Right atrium auricular region (tissue), 2 donors: Measurements from ENCODE around the gene RNASE13. TPM values are rescaled to one million over a fixed set of nuclear protein-coding genes. Genes with fewer than 3 reads are reported as not detected.

Source experiments
- DNase-seq: peaks from one replicate; pipeline ENCODE4 v3.0.0-alpha.2; 2019; ENCODE audit warnings: low spot score
- H3K27ac ChIP-seq, 2 donors: fragments of 200-600 bp; sonication (generic); 1 replicate in 1 of 2; 2 replicates in 1 of 2; pipeline ENCODE4 v1.5.1; 2016 to 2019
- H3K27me3 ChIP-seq, 2 donors: fragments of 200-600 bp; sonication (generic); one replicate each; pipeline versions ENCODE4 v1.5.1 to v1.6.0; 2017 to 2019
- H3K36me3 ChIP-seq: fragments of 200-600 bp; sonication (generic); one replicate; pipeline ENCODE4 v1.5.1; 2016
- H3K4me1 ChIP-seq, 2 donors: fragments of 200-600 bp; sonication (generic); one replicate each; pipeline versions ENCODE4 v1.5.1 to v1.6.0; 2017 to 2019
- H3K4me3 ChIP-seq, 2 donors: fragments of 200-600 bp; sonication (generic); 1 replicate in 1 of 2; 2 replicates in 1 of 2; pipeline ENCODE4 v1.5.1; 2017 to 2019; ENCODE audit warnings: mild to moderate bottlenecking in 1 of 2, moderate library complexity in 1 of 2
- H3K9me3 ChIP-seq, 2 donors: fragments of 200-600 bp; sonication (generic); one replicate each; pipeline ENCODE4 v1.5.1; 2019
- CTCF ChIP-seq, 2 donors: fragments of 200-600 bp; sonication (generic); IDR thresholded peaks; one replicate each; pipeline ENCODE4 v1.5.1; 2019; ENCODE audit warnings: antibody characterized with exemption in 2 of 2
- total RNA-seq, 2 donors: library from RNA; depleted of rRNA; stranded (reverse); fragments of >200 nt; gene quantifications; one replicate each; pipeline ENCODE4 v1.1.0, GENCODE V29; 2016

Gene RNASE13
- total RNA-seq, 2 donors from 2014 or later: not detected

GRCh38 chr14:21072781-21073339 lies 38.3 kb upstream of the RNASE13 start:
- no peak for TF ChIP-seq CTCF (IDR thresholded peaks at IDR 0.05)
- no peak for DNase-seq
- H3K9me3 ChIP-seq: no peaks in the 10 kb centered on the region
- H3K4me1 ChIP-seq: peaks cover 0 to 41% of the 10 kb centered on the region in 2 donors
- H3K27ac ChIP-seq: peak overlapping the region; percentile 88 to 90
- H3K36me3 ChIP-seq: peaks cover 22% of the 10 kb centered on the region
- no peaks in the 10 kb centered on the region for H3K27me3 ChIP-seq
- no peak overlapping the region for H3K4me3 ChIP-seq

- Histone ChIP-seq H3K4me3 (peak overlapping the region; percentile 64 to 83), H3K27me3 (no peaks in the 10 kb centered on the region), H3K9me3 (no peaks in the 10 kb centered on the region), H3K27ac (peak overlapping the region; percentile 88 to 90), H3K36me3 (peaks cover 17% of the 10 kb centered on the region), H3K4me1 (peaks cover 0 to 41% of the 10 kb centered on the region in 2 donors)
- TF ChIP-seq CTCF (IDR thresholded peaks at IDR 0.05): no peak
- peak; percentile 78 for DNase-seq
Measured at GRCh38 chr14:21072031-21072473, 37.4 kb upstream of the RNASE13 start.

- DNase-seq: peak; percentile 89
- Histone ChIP-seq H3K4me1 (peaks cover 0 to 41% of the 10 kb centered on the region in 2 donors), H3K36me3 (peaks cover 11% of the 10 kb centered on the region), H3K9me3 (no peaks in the 10 kb centered on the region), H3K27ac (peak overlapping the region; percentile 88 to 90), H3K27me3 (no peaks in the 10 kb centered on the region), H3K4me3 (peak overlapping the region; percentile 64 to 83)
- no peak for TF ChIP-seq CTCF (IDR thresholded peaks at IDR 0.05)
Measured at GRCh38 chr14:21071225-21072030, 36.8 kb upstream of the RNASE13 start.

GRCh38 chr14:21070610-21071224 lies 36.1 kb upstream of the RNASE13 start:
- Histone ChIP-seq H3K27me3 (no peaks in the 10 kb centered on the region), H3K27ac (peak overlapping the region; percentile 88 to 90), H3K4me3 (peak overlapping the region; percentile 64 to 83), H3K36me3 (peaks cover 4% of the 10 kb centered on the region), H3K4me1 (peaks cover 0 to 41% of the 10 kb centered on the region in 2 donors), H3K9me3 (no peaks in the 10 kb centered on the region)
- DNase-seq: no peak
- TF ChIP-seq CTCF (IDR thresholded peaks at IDR 0.05): no peak

- peak within 1 kb of the TSS; percentile 64 to 83 for H3K4me3 ChIP-seq
- no peaks in the 10 kb centered on the region for H3K36me3 ChIP-seq
- H3K9me3 ChIP-seq: no peaks in the 10 kb centered on the region
- DNase-seq: no peak
- TF ChIP-seq CTCF (IDR thresholded peaks at IDR 0.05): no peak
- H3K27me3 ChIP-seq: no peaks in the 10 kb centered on the region
- peak within 1 kb of the TSS; percentile 88 to 90 for H3K27ac ChIP-seq
- peaks cover 0 to 41% of the 10 kb centered on the region in 2 donors for H3K4me1 ChIP-seq
Measured at GRCh38 chr14:21070083-21070609, 35.5 kb upstream of the RNASE13 start, which contains the start of gene ARHGEF40. TSS of gene ARHGEF40 (plus strand) at chr14:21070304. CDS start at chr14:21070397, 93 bp downstream.
